Neural progenitor cell (in vitro differentiated cells): ENCODE data around the gene POP4. TPM values are rescaled to one million over a fixed set of nuclear protein-coding genes. Genes with fewer than 3 reads are reported as not detected.

ENCODE experiments used
- DNase-seq: peaks from one replicate; pipeline ENCODE4 v3.0.0-alpha.2; 2016; ENCODE audit warnings: low spot score
- H2AFZ ChIP-seq: fragments of 200-600 bp; sonication (generic); replicated peaks from 2 replicates; pipeline ENCODE4 v1.6.1; 2016; ENCODE audit warnings: antibody characterized with exemption
- H3F3A ChIP-seq: fragments of 200-600 bp; sonication (generic); 2 replicates; pipeline ENCODE4 v1.6.1; 2016; ENCODE audit warnings: antibody characterized with exemption, low read depth
- H3K27ac ChIP-seq: fragments of 200-600 bp; sonication (generic); 2 replicates; pipeline ENCODE4 v1.5.1; 2016; ENCODE audit warnings: mild to moderate bottlenecking
- H3K27me3 ChIP-seq: fragments of 200-600 bp; sonication (generic); 2 replicates; pipeline ENCODE4 v1.6.1; 2016; ENCODE audit warnings: mild to moderate bottlenecking, moderate library complexity
- H3K36me3 ChIP-seq: fragments of 200-600 bp; sonication (generic); 2 replicates; pipeline ENCODE4 v1.5.1; 2016
- H3K4me1 ChIP-seq: fragments of 200-600 bp; sonication (generic); 2 replicates; pipeline ENCODE4 v1.6.1; 2016; ENCODE audit warnings: mixed run types
- H3K4me2 ChIP-seq: fragments of 200-600 bp; sonication (generic); 2 replicates; pipeline ENCODE4 v1.6.1; 2016
- H3K4me3 ChIP-seq: fragments of 200-600 bp; sonication (generic); 2 replicates; pipeline ENCODE4 v1.5.1; 2016
- H3K79me2 ChIP-seq: fragments of 200-600 bp; sonication (generic); 2 replicates; pipeline ENCODE4 v1.6.1; 2016; ENCODE audit warnings: low read depth
- H3K9ac ChIP-seq: fragments of 200-600 bp; sonication (generic); 2 replicates; pipeline ENCODE4 v1.6.1; 2016
- H3K9me3 ChIP-seq: fragments of 200-600 bp; sonication (generic); 2 replicates; pipeline ENCODE4 v1.5.1; 2016; ENCODE audit warnings: low read depth
- H4K20me1 ChIP-seq: fragments of 200-600 bp; sonication (generic); 2 replicates; pipeline ENCODE4 v1.6.1; 2016; ENCODE audit warnings: low read depth
- H3K27ac Mint-ChIP-seq: 3 replicates; pipeline ENCODE4 v1.8.0; 2021; ENCODE audit warnings: mixed read lengths
- H3K27me3 Mint-ChIP-seq: 2 replicates; pipeline ENCODE4 v1.8.0; 2022; ENCODE audit warnings: low read depth, mild to moderate bottlenecking, inconsistent platforms, moderate library complexity, mixed read lengths; ENCODE audit not compliant: insufficient read depth
- H3K36me3 Mint-ChIP-seq: 3 replicates; pipeline ENCODE4 v1.8.0; 2021; ENCODE audit warnings: mixed read lengths
- H3K4me1 Mint-ChIP-seq: 3 replicates; pipeline ENCODE4 v1.8.0; 2021; ENCODE audit warnings: mixed read lengths
- H3K4me3 Mint-ChIP-seq: 3 replicates; pipeline ENCODE4 v1.8.0; 2021; ENCODE audit warnings: mild to moderate bottlenecking, moderate library complexity, mixed read lengths
- H3K9me3 Mint-ChIP-seq: 3 replicates; pipeline ENCODE4 v1.8.0; 2020; ENCODE audit warnings: mixed read lengths
- EZH2 ChIP-seq: fragments of 200-600 bp; sonication (generic); IDR thresholded peaks from 2 replicates; pipeline ENCODE4 v1.6.1; 2017; ENCODE audit warnings: antibody characterized with exemption, mild to moderate bottlenecking, moderate library complexity
- EZH2phosphoT487 ChIP-seq: fragments of 200-600 bp; sonication (generic); IDR thresholded peaks from 2 replicates; pipeline ENCODE4 v1.6.1; 2017; ENCODE audit warnings: antibody characterized with exemption
- total RNA-seq: library from RNA; depleted of rRNA; stranded (reverse); fragments of >200 nt; gene quantifications from 2 replicates; pipeline ENCODE4 v1.2.3, GENCODE V29; 2015; ENCODE audit warnings: low replicate concordance
- TF ChIP-seq, protein P1 (sequence below): fragments of 200-600 bp; sonication (generic); IDR thresholded peaks from 2 replicates; pipeline ENCODE4 v1.5.1; 2017; ENCODE audit warnings: antibody characterized with exemption, mild to moderate bottlenecking

Gene POP4
- total RNA-seq, 1 donor from 2014 or later: 77.8 TPM

DNA sequence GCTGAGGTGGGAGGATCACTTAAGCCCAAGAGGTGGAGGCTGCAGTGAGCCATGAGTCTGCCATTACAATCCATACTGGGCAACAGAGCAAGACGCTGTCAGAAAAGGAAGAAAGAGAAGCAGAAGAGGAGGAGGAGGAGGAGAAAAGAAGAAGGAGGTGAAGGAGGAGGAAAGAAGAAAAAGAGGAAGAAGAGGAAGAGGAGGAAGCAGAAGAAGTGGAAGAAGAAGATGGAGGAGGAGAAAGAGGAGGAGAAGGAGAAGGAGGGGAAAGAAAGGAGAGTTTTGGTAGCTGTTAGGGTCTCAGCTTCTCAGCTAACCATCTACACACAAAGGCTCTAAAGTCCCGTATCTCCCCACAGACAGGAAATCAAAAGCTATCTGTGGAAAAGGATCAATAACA is 35.5 kb downstream of the POP4 start:
- no peak overlapping the region for H3K4me3 Mint-ChIP-seq
- H3K9me3 Mint-ChIP-seq: no peaks in the 10 kb centered on the region
- no peak overlapping the region for H2AFZ ChIP-seq
- DNase-seq: no peak
- H3K4me1 Mint-ChIP-seq: peaks cover 4% of the 10 kb centered on the region
- H3K36me3 ChIP-seq: no peaks in the 10 kb centered on the region
- H3K4me2 ChIP-seq: no peak overlapping the region
- H3K4me3 ChIP-seq: no peak overlapping the region
- no peaks in the 10 kb centered on the region for H3K36me3 Mint-ChIP-seq
- no peak overlapping the region for H3K9ac ChIP-seq
- TF ChIP-seq EZH2 (no peak), EZH2phosphoT487 (no peak)
- TF ChIP-seq, protein P1, sequence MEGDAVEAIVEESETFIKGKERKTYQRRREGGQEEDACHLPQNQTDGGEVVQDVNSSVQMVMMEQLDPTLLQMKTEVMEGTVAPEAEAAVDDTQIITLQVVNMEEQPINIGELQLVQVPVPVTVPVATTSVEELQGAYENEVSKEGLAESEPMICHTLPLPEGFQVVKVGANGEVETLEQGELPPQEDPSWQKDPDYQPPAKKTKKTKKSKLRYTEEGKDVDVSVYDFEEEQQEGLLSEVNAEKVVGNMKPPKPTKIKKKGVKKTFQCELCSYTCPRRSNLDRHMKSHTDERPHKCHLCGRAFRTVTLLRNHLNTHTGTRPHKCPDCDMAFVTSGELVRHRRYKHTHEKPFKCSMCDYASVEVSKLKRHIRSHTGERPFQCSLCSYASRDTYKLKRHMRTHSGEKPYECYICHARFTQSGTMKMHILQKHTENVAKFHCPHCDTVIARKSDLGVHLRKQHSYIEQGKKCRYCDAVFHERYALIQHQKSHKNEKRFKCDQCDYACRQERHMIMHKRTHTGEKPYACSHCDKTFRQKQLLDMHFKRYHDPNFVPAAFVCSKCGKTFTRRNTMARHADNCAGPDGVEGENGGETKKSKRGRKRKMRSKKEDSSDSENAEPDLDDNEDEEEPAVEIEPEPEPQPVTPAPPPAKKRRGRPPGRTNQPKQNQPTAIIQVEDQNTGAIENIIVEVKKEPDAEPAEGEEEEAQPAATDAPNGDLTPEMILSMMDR: no peak
- H3K27me3 Mint-ChIP-seq: peaks cover 9% of the 10 kb centered on the region
- H3K4me1 ChIP-seq: no peaks in the 10 kb centered on the region
- H4K20me1 ChIP-seq: no peaks in the 10 kb centered on the region
- H3K27me3 ChIP-seq: peaks cover 3% of the 10 kb centered on the region
- no peaks in the 10 kb centered on the region for H3K9me3 ChIP-seq
- no peak overlapping the region for H3K27ac Mint-ChIP-seq
- no peaks in the 10 kb centered on the region for H3K79me2 ChIP-seq
- no peak overlapping the region for H3K27ac ChIP-seq
- H3F3A ChIP-seq: no peaks in the 10 kb centered on the region

- Histone ChIP-seq H3K9ac (no peak overlapping the region), H3K27ac (no peak overlapping the region), H3K4me2 (no peak overlapping the region), H4K20me1 (no peaks in the 10 kb centered on the region), H3F3A (no peaks in the 10 kb centered on the region), H3K4me3 (no peak overlapping the region), H2AFZ (no peak overlapping the region), H3K36me3 (no peaks in the 10 kb centered on the region), H3K79me2 (no peaks in the 10 kb centered on the region), H3K27me3 (peaks cover 3% of the 10 kb centered on the region), H3K4me1 (no peaks in the 10 kb centered on the region), H3K9me3 (no peaks in the 10 kb centered on the region)
- DNase-seq: no peak
- no peak for TF ChIP-seq EZH2phosphoT487
- TF ChIP-seq, protein P1: no peak
- TF ChIP-seq EZH2: no peak
- Mint-ChIP-seq H3K27me3 (peaks cover 8% of the 10 kb centered on the region), H3K4me1 (peaks cover 4% of the 10 kb centered on the region), H3K4me3 (no peak overlapping the region), H3K9me3 (no peaks in the 10 kb centered on the region), H3K36me3 (no peaks in the 10 kb centered on the region), H3K27ac (no peak overlapping the region)
Measured at GRCh38 chr19:29643361-29643935, 37.4 kb downstream of the POP4 start.

DNA sequence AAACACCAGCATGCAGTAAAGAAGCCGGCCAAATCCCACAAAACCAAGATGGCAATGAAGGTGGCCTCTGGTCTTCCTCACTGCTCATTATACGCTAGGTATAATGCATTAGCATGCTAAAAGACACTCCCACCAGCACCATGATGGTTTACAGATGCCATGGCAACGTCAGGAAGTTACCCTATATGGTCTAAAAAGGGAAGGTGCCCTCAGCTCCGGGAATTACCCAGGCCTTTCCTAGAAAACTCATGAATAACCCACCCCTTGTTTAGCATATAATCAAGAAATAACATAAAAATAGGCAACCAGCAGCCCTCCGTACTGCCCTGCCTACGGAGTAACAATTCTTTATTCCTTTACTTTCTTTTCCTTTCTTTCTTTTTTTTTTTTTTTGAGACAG is 38.1 kb downstream of the POP4 start:
- H3K27ac ChIP-seq: no peak overlapping the region
- DNase-seq: no peak
- no peaks in the 10 kb centered on the region for H4K20me1 ChIP-seq
- H3K79me2 ChIP-seq: no peaks in the 10 kb centered on the region
- no peak for TF ChIP-seq EZH2phosphoT487
- TF ChIP-seq, protein P1: no peak
- TF ChIP-seq EZH2: no peak
- no peaks in the 10 kb centered on the region for H3K36me3 ChIP-seq
- H3K9me3 Mint-ChIP-seq: no peaks in the 10 kb centered on the region
- H3K4me3 ChIP-seq: no peak overlapping the region
- H3K27me3 ChIP-seq: peaks cover 3% of the 10 kb centered on the region
- H3K4me3 Mint-ChIP-seq: no peak overlapping the region
- H3K9ac ChIP-seq: no peak overlapping the region
- no peaks in the 10 kb centered on the region for H3F3A ChIP-seq
- peaks cover 8% of the 10 kb centered on the region for H3K27me3 Mint-ChIP-seq
- no peak overlapping the region for H2AFZ ChIP-seq
- peaks cover 4% of the 10 kb centered on the region for H3K4me1 Mint-ChIP-seq
- H3K4me1 ChIP-seq: no peaks in the 10 kb centered on the region
- H3K27ac Mint-ChIP-seq: no peak overlapping the region
- no peaks in the 10 kb centered on the region for H3K9me3 ChIP-seq
- H3K36me3 Mint-ChIP-seq: no peaks in the 10 kb centered on the region
- no peak overlapping the region for H3K4me2 ChIP-seq
